WTC11 (cell line): ENCODE measurements around the gene FOXK1.

Source experiments
- GABPB1 ChIP-seq: sonication (generic); formaldehyde crosslinking; IDR thresholded peaks from 2 replicates; pipeline ENCODE4 v1.8.1; 2023; ENCODE audit warnings: mild to moderate bottlenecking, missing genetic modification reagents
- JUN ChIP-seq: sonication (generic); formaldehyde crosslinking; IDR thresholded peaks from 2 replicates; pipeline ENCODE4 v1.8.0; 2023; ENCODE audit warnings: mild to moderate bottlenecking, missing genetic modification reagents
- KAT7 ChIP-seq: sonication (generic); formaldehyde crosslinking; IDR thresholded peaks from 2 replicates; pipeline ENCODE4 v1.8.1; 2023; ENCODE audit warnings: missing genetic modification reagents, mild to moderate bottlenecking, borderline replicate concordance
- NFE2L1 ChIP-seq: sonication (generic); formaldehyde crosslinking; IDR thresholded peaks from 2 replicates; pipeline ENCODE4 v1.8.1; 2023; ENCODE audit warnings: missing genetic modification reagents
- NR2C2 ChIP-seq: sonication (generic); formaldehyde crosslinking; IDR thresholded peaks from 2 replicates; pipeline ENCODE4 v1.8.0; 2022; ENCODE audit warnings: mild to moderate bottlenecking, missing genetic modification reagents
- TEAD4 ChIP-seq: sonication (generic); formaldehyde crosslinking; IDR thresholded peaks from 2 replicates; pipeline ENCODE4 v1.8.0; 2022; ENCODE audit warnings: mild to moderate bottlenecking, missing genetic modification reagents
- ZNF263 ChIP-seq: sonication (generic); formaldehyde crosslinking; IDR thresholded peaks from 2 replicates; pipeline ENCODE4 v1.8.1; 2022; ENCODE audit warnings: low read depth, mild to moderate bottlenecking, moderate library complexity, missing genetic modification reagents
- TF ChIP-seq, protein P1 (sequence below): fragments of 200-600 bp; IDR thresholded peaks from 2 replicates; pipeline ENCODE4 v1.8.0; 2022; ENCODE audit warnings: antibody characterized with exemption
- TF ChIP-seq, protein P2 (sequence below): sonication (generic); formaldehyde crosslinking; conservative IDR thresholded peaks from 2 replicates; pipeline ENCODE4 v1.8.1; 2022; ENCODE audit warnings: mild to moderate bottlenecking, missing genetic modification reagents
- TF ChIP-seq, protein P3 (sequence below): sonication (generic); formaldehyde crosslinking; IDR thresholded peaks from 2 replicates; pipeline ENCODE4 v1.8.1; 2023; ENCODE audit warnings: mild to moderate bottlenecking, missing genetic modification reagents, borderline replicate concordance
- TF ChIP-seq, protein P4 (sequence below): sonication (generic); formaldehyde crosslinking; IDR thresholded peaks from 2 replicates; pipeline ENCODE4 v1.8.1; 2023; ENCODE audit warnings: mild to moderate bottlenecking, missing genetic modification reagents, moderate library complexity

DNA sequence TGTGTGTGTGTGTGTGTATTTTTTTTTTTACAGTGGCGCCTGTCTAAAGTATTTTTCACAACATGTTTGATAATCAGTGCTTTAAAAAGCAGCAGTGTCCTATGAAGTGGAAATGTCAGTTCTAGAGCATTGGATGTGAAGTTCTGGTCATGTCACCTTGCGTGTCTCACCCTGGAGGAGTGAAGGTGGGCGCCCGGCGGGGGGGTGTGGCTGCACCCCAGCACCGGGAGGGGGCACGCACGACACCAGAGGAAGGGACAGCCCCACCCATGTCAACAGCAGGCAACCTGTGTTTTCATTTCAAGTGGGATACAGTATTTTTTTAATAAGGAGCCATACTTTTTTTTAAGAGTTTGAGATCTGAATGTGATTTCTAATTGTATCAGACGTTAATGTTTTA, 88.8 kb downstream of the FOXK1 start:
- TF ChIP-seq, protein P1, sequence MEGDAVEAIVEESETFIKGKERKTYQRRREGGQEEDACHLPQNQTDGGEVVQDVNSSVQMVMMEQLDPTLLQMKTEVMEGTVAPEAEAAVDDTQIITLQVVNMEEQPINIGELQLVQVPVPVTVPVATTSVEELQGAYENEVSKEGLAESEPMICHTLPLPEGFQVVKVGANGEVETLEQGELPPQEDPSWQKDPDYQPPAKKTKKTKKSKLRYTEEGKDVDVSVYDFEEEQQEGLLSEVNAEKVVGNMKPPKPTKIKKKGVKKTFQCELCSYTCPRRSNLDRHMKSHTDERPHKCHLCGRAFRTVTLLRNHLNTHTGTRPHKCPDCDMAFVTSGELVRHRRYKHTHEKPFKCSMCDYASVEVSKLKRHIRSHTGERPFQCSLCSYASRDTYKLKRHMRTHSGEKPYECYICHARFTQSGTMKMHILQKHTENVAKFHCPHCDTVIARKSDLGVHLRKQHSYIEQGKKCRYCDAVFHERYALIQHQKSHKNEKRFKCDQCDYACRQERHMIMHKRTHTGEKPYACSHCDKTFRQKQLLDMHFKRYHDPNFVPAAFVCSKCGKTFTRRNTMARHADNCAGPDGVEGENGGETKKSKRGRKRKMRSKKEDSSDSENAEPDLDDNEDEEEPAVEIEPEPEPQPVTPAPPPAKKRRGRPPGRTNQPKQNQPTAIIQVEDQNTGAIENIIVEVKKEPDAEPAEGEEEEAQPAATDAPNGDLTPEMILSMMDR, result no peak
- no peak for TF ChIP-seq TEAD4 (CRISPR knock-in tag)
- no peak for TF ChIP-seq NR2C2 (CRISPR knock-in tag)
- TF ChIP-seq GABPB1 (CRISPR knock-in tag), result no peak
- no peak for TF ChIP-seq KAT7
- TF ChIP-seq NFE2L1 (CRISPR knock-in tag), result no peak
- no peak for TF ChIP-seq JUN
- TF ChIP-seq, protein P2, sequence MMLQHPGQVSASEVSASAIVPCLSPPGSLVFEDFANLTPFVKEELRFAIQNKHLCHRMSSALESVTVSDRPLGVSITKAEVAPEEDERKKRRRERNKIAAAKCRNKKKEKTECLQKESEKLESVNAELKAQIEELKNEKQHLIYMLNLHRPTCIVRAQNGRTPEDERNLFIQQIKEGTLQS (CRISPR knock-in tag), result no peak
- no peak for TF ChIP-seq ZNF263
- TF ChIP-seq, protein P3, sequence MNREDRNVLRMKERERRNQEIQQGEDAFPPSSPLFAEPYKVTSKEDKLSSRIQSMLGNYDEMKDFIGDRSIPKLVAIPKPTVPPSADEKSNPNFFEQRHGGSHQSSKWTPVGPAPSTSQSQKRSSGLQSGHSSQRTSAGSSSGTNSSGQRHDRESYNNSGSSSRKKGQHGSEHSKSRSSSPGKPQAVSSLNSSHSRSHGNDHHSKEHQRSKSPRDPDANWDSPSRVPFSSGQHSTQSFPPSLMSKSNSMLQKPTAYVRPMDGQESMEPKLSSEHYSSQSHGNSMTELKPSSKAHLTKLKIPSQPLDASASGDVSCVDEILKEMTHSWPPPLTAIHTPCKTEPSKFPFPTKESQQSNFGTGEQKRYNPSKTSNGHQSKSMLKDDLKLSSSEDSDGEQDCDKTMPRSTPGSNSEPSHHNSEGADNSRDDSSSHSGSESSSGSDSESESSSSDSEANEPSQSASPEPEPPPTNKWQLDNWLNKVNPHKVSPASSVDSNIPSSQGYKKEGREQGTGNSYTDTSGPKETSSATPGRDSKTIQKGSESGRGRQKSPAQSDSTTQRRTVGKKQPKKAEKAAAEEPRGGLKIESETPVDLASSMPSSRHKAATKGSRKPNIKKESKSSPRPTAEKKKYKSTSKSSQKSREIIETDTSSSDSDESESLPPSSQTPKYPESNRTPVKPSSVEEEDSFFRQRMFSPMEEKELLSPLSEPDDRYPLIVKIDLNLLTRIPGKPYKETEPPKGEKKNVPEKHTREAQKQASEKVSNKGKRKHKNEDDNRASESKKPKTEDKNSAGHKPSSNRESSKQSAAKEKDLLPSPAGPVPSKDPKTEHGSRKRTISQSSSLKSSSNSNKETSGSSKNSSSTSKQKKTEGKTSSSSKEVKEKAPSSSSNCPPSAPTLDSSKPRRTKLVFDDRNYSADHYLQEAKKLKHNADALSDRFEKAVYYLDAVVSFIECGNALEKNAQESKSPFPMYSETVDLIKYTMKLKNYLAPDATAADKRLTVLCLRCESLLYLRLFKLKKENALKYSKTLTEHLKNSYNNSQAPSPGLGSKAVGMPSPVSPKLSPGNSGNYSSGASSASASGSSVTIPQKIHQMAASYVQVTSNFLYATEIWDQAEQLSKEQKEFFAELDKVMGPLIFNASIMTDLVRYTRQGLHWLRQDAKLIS (CRISPR knock-in tag), result no peak
- TF ChIP-seq, protein P4, sequence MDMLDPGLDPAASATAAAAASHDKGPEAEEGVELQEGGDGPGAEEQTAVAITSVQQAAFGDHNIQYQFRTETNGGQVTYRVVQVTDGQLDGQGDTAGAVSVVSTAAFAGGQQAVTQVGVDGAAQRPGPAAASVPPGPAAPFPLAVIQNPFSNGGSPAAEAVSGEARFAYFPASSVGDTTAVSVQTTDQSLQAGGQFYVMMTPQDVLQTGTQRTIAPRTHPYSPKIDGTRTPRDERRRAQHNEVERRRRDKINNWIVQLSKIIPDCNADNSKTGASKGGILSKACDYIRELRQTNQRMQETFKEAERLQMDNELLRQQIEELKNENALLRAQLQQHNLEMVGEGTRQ (CRISPR knock-in tag), result no peak
